DLD1 (cell line): Measurements from ENCODE around the gene VPS37B.
"Not testable (repeated sequence)": the region's sequence is repeated elsewhere in the genome, so short reads cannot be mapped to it uniquely, and the experiment has no call there.

Source experiments
- in situ Hi-C: cut with HindIII; loops from 2 replicates; pipeline ENCODE4 v1.10.0; 2017; ENCODE audit warnings: low sequenced_read_pairs

VPS37B gene

GRCh38 chr12:122884860-122885259 lies 11.1 kb downstream of the VPS37B start:
- in situ Hi-C loops = loop anchor here (5.0 kb wide), 1 partner anchor 62 kb away; no protein-coding TSS in a partner anchor

- in situ Hi-C loops = loop anchor here (5.0 kb wide), 1 partner anchor 63 kb away; no protein-coding TSS in a partner anchor
Observed at GRCh38 chr12:122884091-122884826, 11.7 kb downstream of the VPS37B start.

GRCh38 chr12:122882908-122883558 lies 12.9 kb downstream of the VPS37B start:
- in situ Hi-C loops = loop anchor here (5.0 kb wide), 1 partner anchor 64 kb away; no protein-coding TSS in a partner anchor

- in situ Hi-C loops = loop anchor here (5.0 kb wide), 1 partner anchor 67 kb away; no protein-coding TSS in a partner anchor
Observed at GRCh38 chr12:122880668-122881067, 15.3 kb downstream of the VPS37B start.

GRCh38 chr12:122880155-122880667 lies 15.7 kb downstream of the VPS37B start:
- in situ Hi-C loops = loop anchor here (5.0 kb wide), 1 partner anchor 67 kb away; no protein-coding TSS in a partner anchor

GRCh38 chr12:122878780-122879612 lies 16.9 kb downstream of the VPS37B start:
- in situ Hi-C loops = no loop called here

GRCh38 chr12:122876731-122877130 lies 19.2 kb downstream of the VPS37B start:
- in situ Hi-C loops = no loop called here

GRCh38 chr12:122876281-122876680 lies 19.6 kb downstream of the VPS37B start:
- in situ Hi-C loops = not testable (repeated sequence)

GRCh38 chr12:122875590-122876220 lies 20.2 kb downstream of the VPS37B start:
- in situ Hi-C loops = no loop called here

- in situ Hi-C loops = no loop called here
Observed at GRCh38 chr12:122874081-122874480, 21.8 kb downstream of the VPS37B start.

GRCh38 chr12:122873540-122873939 lies 22.4 kb downstream of the VPS37B start:
- in situ Hi-C loops = no loop called here

- in situ Hi-C loops = no loop called here
Observed at GRCh38 chr12:122872815-122873361, 23.0 kb downstream of the VPS37B start.

- in situ Hi-C loops = no loop called here
Observed at GRCh38 chr12:122871851-122872780, 23.8 kb downstream of the VPS37B start.

- in situ Hi-C loops = no loop called here
Observed at GRCh38 chr12:122870867-122871664, 24.9 kb downstream of the VPS37B start.

GRCh38 chr12:122870163-122870842 lies 25.6 kb downstream of the VPS37B start:
- in situ Hi-C loops = no loop called here

- in situ Hi-C loops = no loop called here
Observed at GRCh38 chr12:122869207-122869973, 26.5 kb downstream of the VPS37B start.
